ENCODE measurements around the gene SMOC1.
A peak's percentile ranks its signal among the peaks of the same experiment; 100 is the strongest.

Gene SMOC1

GRCh38 chr14:70050136-70050535, 170.9 kb downstream of the SMOC1 start:
- DNase-seq: no peak

DNA sequence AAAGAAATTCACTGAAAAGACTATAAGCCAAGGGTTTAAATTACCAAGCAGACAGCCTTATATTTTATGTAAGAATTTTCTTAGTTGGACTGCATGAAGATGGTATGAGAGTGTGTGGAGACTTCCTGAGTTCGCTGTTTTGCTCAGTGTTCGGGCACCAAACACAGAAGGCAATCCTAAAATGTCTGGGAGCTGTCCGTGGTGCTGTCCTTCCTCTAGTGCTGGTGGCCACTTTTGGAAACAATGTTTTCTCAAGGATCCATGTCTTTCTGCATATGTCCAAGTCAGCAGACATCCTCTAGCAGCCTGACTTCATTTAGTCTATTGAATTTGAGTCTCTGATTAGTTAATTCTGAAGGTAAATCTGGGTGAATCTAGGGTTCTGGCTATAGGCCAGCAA, 173.8 kb downstream of the SMOC1 start:
- DNase-seq: no peak

DNA sequence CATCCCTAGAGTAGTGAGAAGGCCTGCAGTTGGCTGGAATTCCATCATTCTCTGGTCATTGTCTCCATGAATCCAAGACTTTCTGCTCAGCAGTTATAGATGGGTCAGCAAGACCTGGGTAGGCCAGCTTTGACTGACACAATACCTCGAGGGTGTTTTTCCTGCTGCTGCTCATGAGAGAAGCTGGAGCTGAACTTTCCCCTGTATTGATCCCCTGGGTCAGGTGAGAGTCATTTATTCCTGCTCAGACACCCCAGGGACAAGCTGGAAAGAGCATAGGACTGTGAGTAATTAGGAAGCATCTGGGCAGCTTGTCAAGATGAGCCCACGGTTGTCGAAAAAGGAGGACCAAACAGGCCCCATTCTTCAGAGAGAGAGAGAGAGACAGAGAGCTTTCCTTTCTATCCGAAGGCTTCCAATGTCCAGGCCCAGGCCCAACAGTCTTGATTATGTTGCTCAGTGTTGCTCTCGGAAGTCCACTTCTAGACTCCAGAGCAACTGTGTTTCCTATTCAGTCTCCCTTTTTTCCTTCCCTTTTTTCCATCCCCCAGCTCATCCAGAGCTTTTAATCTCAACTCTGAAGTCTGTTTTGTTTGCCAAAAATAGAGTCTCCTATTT, 178.4 kb downstream of the SMOC1 start:
- no peak for DNase-seq

GRCh38 chr14:70059545-70059944, 180.3 kb downstream of the SMOC1 start:
- DNase-seq: no peak

- DNase-seq: no peak
These were observed 181.9 kb downstream of the SMOC1 start for GRCh38 chr14:70061108-70061507.

- DNase-seq: no peak
These were observed 185.1 kb downstream of the SMOC1 start for GRCh38 chr14:70064136-70064865.

GRCh38 chr14:70067810-70068209, 188.6 kb downstream of the SMOC1 start:
- no peak for DNase-seq

DNA sequence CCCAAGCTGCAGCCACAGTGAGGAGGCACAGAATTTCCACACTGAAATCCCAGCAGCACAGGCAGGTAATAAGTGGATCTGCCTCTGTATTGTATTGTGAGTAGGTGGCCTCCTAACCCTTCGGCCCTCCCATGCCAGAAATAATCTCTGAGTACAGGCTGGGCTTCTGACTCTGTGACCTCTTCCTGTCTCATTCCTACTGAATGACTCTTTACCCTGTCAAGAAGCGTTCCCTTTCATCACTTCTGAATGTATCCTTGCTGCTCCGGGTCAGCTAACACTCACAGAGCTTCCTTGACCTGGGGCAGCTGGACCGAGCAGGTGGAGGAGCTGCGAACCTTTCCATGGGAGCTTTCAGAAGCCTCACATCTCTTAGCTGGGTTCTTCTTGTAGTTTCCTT, 190.0 kb downstream of the SMOC1 start:
- DNase-seq: no peak

- DNase-seq: peak in 3 of 4 experiments; percentile 3 to 17 (median 15)
These were observed 194.8 kb downstream of the SMOC1 start for GRCh38 chr14:70073924-70074566.

GRCh38 chr14:70077005-70077404, 197.8 kb downstream of the SMOC1 start:
- DNase-seq: no peak

DNA sequence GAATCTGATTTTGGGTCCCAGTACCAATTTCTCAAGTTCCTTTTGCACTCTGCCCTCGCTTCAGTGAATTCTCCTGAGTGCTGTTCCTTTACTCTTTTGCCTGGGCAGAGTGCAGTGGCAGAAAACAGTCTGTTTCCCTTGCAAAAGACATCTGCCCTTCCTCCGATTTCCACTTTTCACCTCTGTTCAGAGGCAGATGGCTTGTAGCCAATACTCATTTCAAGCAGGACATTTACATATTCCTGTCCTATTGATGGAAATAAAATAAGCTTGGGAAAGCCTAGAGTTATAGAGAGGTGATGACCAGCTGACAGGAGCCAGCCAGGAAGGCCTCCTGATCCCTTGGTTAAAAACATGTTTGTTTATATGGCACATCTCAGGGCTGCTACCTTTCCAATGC, 198.5 kb downstream of the SMOC1 start:
- no peak for DNase-seq

DNA sequence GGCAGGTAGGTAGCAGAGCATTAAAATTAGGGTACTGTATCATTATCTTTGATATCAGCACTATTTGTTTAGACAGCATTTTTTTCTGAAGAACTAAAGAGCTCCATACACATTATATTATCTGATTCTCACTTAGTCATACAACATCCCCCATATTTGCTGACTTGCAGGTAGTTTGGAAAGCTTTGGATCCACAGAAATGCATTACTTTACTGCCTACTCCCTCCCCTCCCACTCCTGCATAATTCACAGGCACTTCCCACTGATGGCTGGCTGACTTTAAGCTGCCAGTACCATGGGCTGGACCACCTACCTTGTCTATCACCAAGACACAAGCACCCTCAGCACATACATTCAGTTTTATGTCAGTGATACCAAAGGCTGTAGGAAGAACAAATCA, 199.1 kb downstream of the SMOC1 start:
- DNase-seq: no peak

GRCh38 chr14:70080076-70080475, 200.9 kb downstream of the SMOC1 start:
- no peak for DNase-seq
